ENCODE data around the gene CENPVL3.

The CENPVL3 gene

GRCh38 chrX:51606446-51606845 lies 12.3 kb downstream of the CENPVL3 start:
- Histone ChIP-seq H3K27ac (ENCODE audit: low read depth, low read length) (no peak overlapping the region), H3K27me3 (ENCODE audit: low read length) (no peaks in the 10 kb centered on the region)

GRCh38 chrX:51598899-51599298 lies 19.8 kb downstream of the CENPVL3 start:
- no peaks in the 10 kb centered on the region for H3K36me3 ChIP-seq (ENCODE audit: low read length)
- H2AFZ ChIP-seq (ENCODE audit: low read depth, low read length, severe bottlenecking), result no peak overlapping the region
- no peaks in the 10 kb centered on the region for H3K79me2 ChIP-seq (ENCODE audit: insufficient read depth, low read length)
- no peak overlapping the region for H3K4me2 ChIP-seq (ENCODE audit: low read depth, low read length, poor library complexity, severe bottlenecking)
- no peak overlapping the region for H3K27ac ChIP-seq (ENCODE audit: low read depth, low read length)
- no peak overlapping the region for H3K9ac ChIP-seq (ENCODE audit: low read length)
- H3K4me3 ChIP-seq (ENCODE audit: insufficient read depth, low read length, poor library complexity, severe bottlenecking), result no peak overlapping the region
- no peaks in the 10 kb centered on the region for H3K27me3 ChIP-seq (ENCODE audit: low read length)
- H3K9me3 ChIP-seq (ENCODE audit: insufficient read depth, low read length), result no peaks in the 10 kb centered on the region
- no peak for TF ChIP-seq EZH2phosphoT487 (conservative IDR thresholded peaks at IDR 0.05; ENCODE audit: low read length)
- no peak for TF ChIP-seq CTCF (IDR thresholded peaks at IDR 0.05; ENCODE audit: insufficient read depth, low read length, poor library complexity, severe bottlenecking)
- H4K20me1 ChIP-seq (ENCODE audit: low read depth, low read length), result no peaks in the 10 kb centered on the region
- no peaks in the 10 kb centered on the region for H3F3A ChIP-seq (ENCODE audit: insufficient read depth)
- no peaks in the 10 kb centered on the region for H3K9me2 ChIP-seq (replicated peaks; ENCODE audit: insufficient read depth, low read length)

More at GRCh38 chrX:51606446-51606845, 12.3 kb downstream of the CENPVL3 start:
- Histone ChIP-seq H2AFZ (ENCODE audit: low read depth, low read length, severe bottlenecking) (no peak overlapping the region), H3K4me3 (ENCODE audit: insufficient read depth, low read length, poor library complexity, severe bottlenecking) (no peak overlapping the region), H3K9me3 (ENCODE audit: insufficient read depth, low read length) (no peaks in the 10 kb centered on the region), H3F3A (ENCODE audit: insufficient read depth) (no peaks in the 10 kb centered on the region), H4K20me1 (ENCODE audit: low read depth, low read length) (no peaks in the 10 kb centered on the region), H3K79me2 (ENCODE audit: insufficient read depth, low read length) (no peaks in the 10 kb centered on the region), H3K9ac (ENCODE audit: low read length) (no peak overlapping the region), H3K4me2 (ENCODE audit: low read depth, low read length, poor library complexity, severe bottlenecking) (no peak overlapping the region), H3K9me2 (replicated peaks; ENCODE audit: insufficient read depth, low read length) (no peaks in the 10 kb centered on the region), H3K36me3 (ENCODE audit: low read length) (no peaks in the 10 kb centered on the region)
- TF ChIP-seq EZH2phosphoT487 (conservative IDR thresholded peaks at IDR 0.05; ENCODE audit: low read length) (no peak), CTCF (IDR thresholded peaks at IDR 0.05; ENCODE audit: insufficient read depth, low read length, poor library complexity, severe bottlenecking) (no peak)

GRCh38 chrX:51571874-51572273 lies 46.8 kb downstream of the CENPVL3 start:
- TF ChIP-seq CTCF (IDR thresholded peaks at IDR 0.05; ENCODE audit: insufficient read depth, low read length, poor library complexity, severe bottlenecking) (no peak), EZH2phosphoT487 (conservative IDR thresholded peaks at IDR 0.05; ENCODE audit: low read length) (no peak)
- H3K9ac ChIP-seq (ENCODE audit: low read length), result no peak overlapping the region

More at GRCh38 chrX:51571874-51572273, 46.8 kb downstream of the CENPVL3 start:
- Histone ChIP-seq H3K27me3 (ENCODE audit: low read length) (no peaks in the 10 kb centered on the region), H3K9me3 (ENCODE audit: insufficient read depth, low read length) (no peaks in the 10 kb centered on the region), H3F3A (ENCODE audit: insufficient read depth) (no peaks in the 10 kb centered on the region), H3K79me2 (ENCODE audit: insufficient read depth, low read length) (no peaks in the 10 kb centered on the region), H3K4me2 (ENCODE audit: low read depth, low read length, poor library complexity, severe bottlenecking) (no peak overlapping the region), H3K9me2 (replicated peaks; ENCODE audit: insufficient read depth, low read length) (no peaks in the 10 kb centered on the region), H2AFZ (ENCODE audit: low read depth, low read length, severe bottlenecking) (no peak overlapping the region), H3K27ac (ENCODE audit: low read depth, low read length) (no peak overlapping the region), H4K20me1 (ENCODE audit: low read depth, low read length) (no peaks in the 10 kb centered on the region), H3K4me3 (ENCODE audit: insufficient read depth, low read length, poor library complexity, severe bottlenecking) (no peak overlapping the region), H3K36me3 (ENCODE audit: low read length) (no peaks in the 10 kb centered on the region)
